OCI-LY1 (cell line): Measurements from ENCODE around the gene SLC2A5.

Experiments
- H2AFZ ChIP-seq: fragments of 200-600 bp; sonication (generic), shearing (Covaris generic); 2 replicates; pipeline ENCODE4 v1.6.0; 2014; ENCODE audit warnings: antibody characterized with exemption, mild to moderate bottlenecking, low read length
- H3F3A ChIP-seq: fragments of 200-600 bp; sonication (generic), shearing (Covaris generic); 2 replicates; pipeline ENCODE4 v1.6.0; 2014; ENCODE audit warnings: mild to moderate bottlenecking, antibody characterized with exemption, low read length, moderate library complexity; ENCODE audit not compliant: insufficient read depth
- H3K27ac ChIP-seq: fragments of 200-600 bp; sonication (generic); 2 replicates; pipeline ENCODE4 v1.5.1; 2014; ENCODE audit warnings: low read length, mixed run types, mild to moderate bottlenecking, low read depth; ENCODE audit not compliant: poor library complexity, severe bottlenecking
- H3K27me3 ChIP-seq: fragments of 200-600 bp; sonication (generic); 2 replicates; pipeline ENCODE4 v1.6.0; 2014; ENCODE audit warnings: antibody characterized with exemption, mild to moderate bottlenecking, low read length, moderate library complexity; ENCODE audit not compliant: insufficient read depth
- H3K36me3 ChIP-seq: fragments of 200-600 bp; sonication (generic); 2 replicates; pipeline ENCODE4 v1.6.1; 2014; ENCODE audit warnings: mild to moderate bottlenecking, antibody characterized with exemption, low read length, moderate library complexity, mixed read lengths; ENCODE audit not compliant: insufficient read depth
- H3K4me1 ChIP-seq: fragments of 200-600 bp; sonication (generic); 2 replicates; pipeline ENCODE4 v1.5.1; 2014; ENCODE audit warnings: mild to moderate bottlenecking, low read length, moderate library complexity; ENCODE audit not compliant: insufficient read depth, severe bottlenecking
- H3K4me2 ChIP-seq: fragments of 200-600 bp; sonication (generic), shearing (Covaris generic); 2 replicates; pipeline ENCODE4 v1.6.1; 2014; ENCODE audit warnings: low read length
- H3K4me3 ChIP-seq: fragments of 200-600 bp; sonication (generic); 2 replicates; pipeline ENCODE4 v1.5.1; 2014; ENCODE audit warnings: low read length, low read depth, mild to moderate bottlenecking, mixed read lengths; ENCODE audit not compliant: poor library complexity, severe bottlenecking
- H3K79me2 ChIP-seq: fragments of 200-600 bp; shearing (Covaris generic); 2 replicates; pipeline ENCODE4 v1.6.1; 2016; ENCODE audit warnings: mixed run types, low read length, mixed read lengths; ENCODE audit not compliant: insufficient read depth
- H3K9ac ChIP-seq: fragments of 200-600 bp; sonication (generic), shearing (Covaris generic); 2 replicates; pipeline ENCODE4 v1.6.1; 2014; ENCODE audit warnings: mild to moderate bottlenecking, low read length, mixed read lengths
- H3K9me2 ChIP-seq: fragments of 200-600 bp; sonication (generic), shearing (Covaris generic); 2 replicates; pipeline ENCODE4 v1.6.1; 2014; ENCODE audit warnings: low read depth, mild to moderate bottlenecking, low read length, mixed read lengths
- H3K9me3 ChIP-seq: fragments of 200-600 bp; shearing (Covaris generic); 2 replicates; pipeline ENCODE4 v1.6.1; 2014; ENCODE audit warnings: low read length, mixed read lengths
- H4K20me1 ChIP-seq: fragments of 200-600 bp; sonication (generic), shearing (Covaris generic); 2 replicates; pipeline ENCODE4 v1.6.0; 2016; ENCODE audit warnings: mild to moderate bottlenecking, low read length; ENCODE audit not compliant: insufficient read depth
- CTCF ChIP-seq: fragments of 200-600 bp; sonication (generic), shearing (Covaris generic); IDR thresholded peaks from 2 replicates; pipeline ENCODE4 v1.5.1; 2017; ENCODE audit warnings: mild to moderate bottlenecking, antibody characterized with exemption, low read length, moderate library complexity, mixed read lengths
- EZH2 ChIP-seq: fragments of 200-600 bp; sonication (generic), shearing (Covaris generic); IDR thresholded peaks from 2 replicates; pipeline ENCODE4 v1.8.0; 2017; ENCODE audit warnings: borderline replicate concordance, mixed run types, mild to moderate bottlenecking, antibody characterized with exemption, low read length, moderate library complexity, mixed read lengths

SLC2A5 gene

DNA sequence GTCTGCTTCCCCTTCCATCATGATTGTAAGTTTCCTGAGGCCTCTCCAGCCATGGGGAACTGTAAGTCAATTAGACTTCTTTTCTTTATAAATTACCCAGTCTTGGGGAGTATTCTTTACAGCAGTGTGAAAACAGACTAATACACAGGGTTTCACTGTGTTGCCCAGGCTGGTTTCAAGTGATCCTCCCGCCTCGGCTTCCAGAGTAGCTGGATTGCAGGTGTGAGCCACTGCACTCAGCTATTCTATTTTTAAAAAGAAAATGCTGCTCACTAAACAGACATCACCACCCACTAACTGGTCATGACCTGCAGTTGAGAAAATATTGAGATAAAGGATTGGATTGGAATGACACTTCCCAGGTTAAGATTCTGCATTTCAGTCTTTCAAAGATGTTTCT is 22.4 kb downstream of the SLC2A5 start:
- H3K4me3 ChIP-seq, result no peak overlapping the region
- no peak overlapping the region for H3K9ac ChIP-seq
- no peaks in the 10 kb centered on the region for H4K20me1 ChIP-seq
- no peaks in the 10 kb centered on the region for H3F3A ChIP-seq
- peaks cover 99% of the 10 kb centered on the region for H3K36me3 ChIP-seq
- H3K4me1 ChIP-seq, result peaks cover 5% of the 10 kb centered on the region
- H3K27me3 ChIP-seq, result no peaks in the 10 kb centered on the region
- TF ChIP-seq EZH2, result no peak
- TF ChIP-seq CTCF, result no peak
- no peaks in the 10 kb centered on the region; the same call in 1 of the 2 replicates for H3K79me2 ChIP-seq
- H2AFZ ChIP-seq, result no peak overlapping the region
- no peak overlapping the region for H3K27ac ChIP-seq
- H3K4me2 ChIP-seq, result no peak overlapping the region
- no peaks in the 10 kb centered on the region for H3K9me2 ChIP-seq
- H3K9me3 ChIP-seq, result no peaks in the 10 kb centered on the region

- Histone ChIP-seq H3K9me3 (no peaks in the 10 kb centered on the region), H3K27me3 (no peaks in the 10 kb centered on the region), H3K36me3 (peaks cover 99% of the 10 kb centered on the region), H3K9me2 (no peaks in the 10 kb centered on the region), H3K9ac (no peak overlapping the region), H3K4me3 (no peak overlapping the region), H3K4me1 (no peaks in the 10 kb centered on the region), H3F3A (no peaks in the 10 kb centered on the region), H4K20me1 (no peaks in the 10 kb centered on the region), H3K27ac (no peak overlapping the region), H3K79me2 (no peaks in the 10 kb centered on the region), H3K4me2 (no peak overlapping the region), H2AFZ (no peak overlapping the region)
- TF ChIP-seq EZH2 (no peak), CTCF (no peak)
Observed at GRCh38 chr1:9045861-9046510, 23.4 kb downstream of the SLC2A5 start.

DNA sequence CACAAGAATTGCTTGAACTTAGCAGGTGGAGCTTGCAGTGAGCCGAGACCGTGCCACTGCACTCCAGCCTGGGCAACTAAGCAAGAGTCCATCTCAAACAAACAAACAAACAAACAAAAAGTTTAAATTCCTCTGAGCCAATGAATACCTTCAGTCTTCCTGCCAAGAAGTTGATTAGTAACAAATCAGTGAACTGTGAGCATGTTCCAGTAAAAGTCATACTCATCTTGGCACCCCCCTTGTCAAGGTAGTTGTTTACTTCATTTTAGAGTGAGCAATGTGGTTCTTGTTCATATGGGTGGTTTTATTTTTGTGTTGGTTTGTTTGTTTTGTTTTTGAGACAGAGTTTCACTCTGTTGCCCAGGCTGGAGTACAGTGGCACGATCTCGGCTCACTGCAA is 25.2 kb downstream of the SLC2A5 start:
- Histone ChIP-seq H4K20me1 (no peaks in the 10 kb centered on the region), H3K9me3 (no peaks in the 10 kb centered on the region), H2AFZ (no peak overlapping the region), H3K4me1 (no peaks in the 10 kb centered on the region), H3K4me2 (no peak overlapping the region), H3K9me2 (no peaks in the 10 kb centered on the region), H3K27me3 (no peaks in the 10 kb centered on the region), H3K79me2 (no peaks in the 10 kb centered on the region), H3K9ac (no peak overlapping the region), H3K36me3 (peaks cover 99% of the 10 kb centered on the region), H3K4me3 (no peak overlapping the region), H3K27ac (no peak overlapping the region), H3F3A (no peaks in the 10 kb centered on the region)
- TF ChIP-seq CTCF (no peak), EZH2 (no peak)
